ENCODE measurements around the gene ARMC7. TPM values are rescaled to one million over a fixed set of nuclear protein-coding genes. Genes with fewer than 3 reads are reported as not detected.
A peak's percentile ranks its signal among the peaks of the same experiment; 100 is the strongest.
"Not testable (repeated sequence)": the region's sequence is repeated elsewhere in the genome, so short reads cannot be mapped to it uniquely, and the experiment has no call there.

The ARMC7 gene
- total RNA-seq, 1 experiment from 2014 or later, result 43.2 TPM

DNA sequence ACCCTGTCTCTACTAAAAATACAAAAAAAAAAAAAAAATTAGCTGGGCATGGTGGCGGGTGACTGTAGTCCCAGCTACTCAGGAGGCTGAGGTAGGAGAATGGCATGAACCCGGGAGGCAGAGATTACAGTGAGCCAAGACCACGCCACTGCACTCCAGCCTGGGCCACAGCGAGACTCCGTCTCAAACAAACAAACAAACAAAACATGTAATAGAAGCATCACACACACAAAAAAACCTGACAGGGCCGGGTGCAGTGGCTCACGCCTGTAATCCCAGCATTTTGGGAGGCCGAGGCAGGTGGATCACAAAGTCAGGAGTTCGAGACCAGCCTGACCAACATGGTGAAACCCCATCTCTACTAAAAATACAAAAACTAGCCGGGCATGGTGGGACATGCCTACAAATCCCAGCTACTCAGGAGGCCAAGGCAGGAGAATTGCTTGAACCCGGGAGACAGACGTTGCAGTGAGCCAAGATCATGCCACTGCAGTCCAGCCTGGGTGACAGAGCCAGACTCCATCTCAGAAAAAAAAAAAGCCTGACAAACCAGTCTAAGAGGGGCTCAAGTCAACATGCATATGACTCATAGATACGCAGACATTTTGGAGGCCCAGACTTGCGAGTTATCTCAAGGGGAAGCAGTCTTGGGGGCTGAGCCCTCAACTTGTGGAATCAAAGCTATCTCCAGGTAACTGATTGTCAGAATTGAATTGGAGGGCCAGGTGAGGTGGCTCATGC lies 24.0 kb downstream of the ARMC7 start:
- peaks cover 15 to 45% of the 10 kb centered on the region in 2 experiments for H3K36me3 ChIP-seq (ENCODE audit: control insufficient read depth in 1 of 2, insufficient read depth in 2 of 2, low read length in 2 of 2)
- H3K4me3 ChIP-seq (replicated peaks in 1 of 2; ENCODE audit: low read depth in 1 of 2, low read length in 2 of 2); intact Hi-C loops (cut with micrococcal nuclease); H4K20me1 ChIP-seq (ENCODE audit: insufficient read depth); H3K9me2 ChIP-seq (ENCODE audit: insufficient read depth); DNase-seq (ENCODE audit: low read depth, low spot score); H2AFZ ChIP-seq (ENCODE audit: low read depth, low read length, poor library complexity, severe bottlenecking); H3K27me3 ChIP-seq (ENCODE audit: insufficient read depth, low read length); H3K9me3 ChIP-seq (ENCODE audit: control insufficient read depth in 1 of 2, insufficient read depth in 1 of 2, low read depth in 1 of 2, low read length in 2 of 2); BruUV-seq (replicated peaks); ATAC-seq: not testable (repeated sequence)
- peak; percentile 50 for TF ChIP-seq POLR2AphosphoS5 (IDR thresholded peaks at IDR 0.05; ENCODE audit: low read depth, low read length)
- H3K79me2 ChIP-seq (ENCODE audit: insufficient read depth, low read length), result peaks cover 50% of the 10 kb centered on the region
- H3K27ac ChIP-seq (ENCODE audit: low read depth, low read length), result peak overlapping the region; percentile 8
- H3K4me2 ChIP-seq (ENCODE audit: low read length), result peak overlapping the region; percentile 5
- ChIA-PET CTCF (interaction anchor here (1.1 to 4.9 kb wide), 3 partner anchors 18 to 68 kb away, joined by 3 to 50 read pairs (median 4); no protein-coding TSS in a partner anchor), POLR2A (interaction anchor here (0.6 to 1.8 kb wide), 5 partner anchors 9 to 136 kb away, joined by 3 to 6 read pairs (median 3); no protein-coding TSS in a partner anchor), RAD21 (ENCODE audit: low non-redundant PET in 1 of 2, low total read pairs in 2 of 2, uncharacterized antibody in 2 of 2, unreplicated experiment in 2 of 2) (interaction anchor here in 1 of 2 experiments (1.6 kb wide), 1 partner anchor 20 kb away, joined by 3 read pairs; no protein-coding TSS in a partner anchor)
- H3K9ac ChIP-seq (ENCODE audit: low read length), result peak overlapping the region; percentile 17; the same call in 1 of the 2 replicates
- H3K4me1 ChIP-seq (ENCODE audit: control insufficient read depth in 1 of 2, insufficient read depth in 2 of 2, low read length in 2 of 2), result peaks cover 23 to 55% of the 10 kb centered on the region in 2 experiments; a peak in 3 of 4 replicates

DNA sequence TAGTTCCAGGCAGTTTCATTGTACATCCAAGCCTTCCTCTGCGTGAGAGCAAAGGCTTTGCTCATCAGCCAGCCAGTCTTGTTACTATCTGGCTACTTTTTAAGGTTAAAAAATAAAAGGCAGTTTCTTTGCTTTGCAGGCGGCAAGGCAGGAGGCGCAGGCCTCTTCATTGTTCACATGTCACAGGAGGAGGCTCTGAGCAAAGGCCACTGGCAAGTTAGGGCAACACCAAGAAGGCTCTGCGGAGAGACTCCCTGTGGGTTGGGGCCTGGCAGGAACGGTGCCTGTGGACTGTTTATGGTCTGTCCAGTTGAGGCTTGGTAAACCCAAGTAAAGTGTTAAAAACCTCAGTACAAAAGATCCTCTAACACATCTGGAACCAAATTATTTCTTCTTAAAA lies 25.7 kb downstream of the ARMC7 start:
- no peak for TF ChIP-seq EZH2 (IDR thresholded peaks at IDR 0.05)
- TF ChIP-seq JUND (IDR thresholded peaks at IDR 0.05), result no peak
- TF ChIP-seq EZH2phosphoT487 (IDR thresholded peaks at IDR 0.05; ENCODE audit: borderline replicate concordance), result no peak
- TF ChIP-seq EGR1 (IDR thresholded peaks at IDR 0.05; ENCODE audit: low read depth), result no peak
- no peak for TF ChIP-seq TCF7L2 (IDR thresholded peaks at IDR 0.05; ENCODE audit: borderline replicate concordance, extremely low read depth, insufficient read depth, insufficient read length)
- TF ChIP-seq, protein P1, sequence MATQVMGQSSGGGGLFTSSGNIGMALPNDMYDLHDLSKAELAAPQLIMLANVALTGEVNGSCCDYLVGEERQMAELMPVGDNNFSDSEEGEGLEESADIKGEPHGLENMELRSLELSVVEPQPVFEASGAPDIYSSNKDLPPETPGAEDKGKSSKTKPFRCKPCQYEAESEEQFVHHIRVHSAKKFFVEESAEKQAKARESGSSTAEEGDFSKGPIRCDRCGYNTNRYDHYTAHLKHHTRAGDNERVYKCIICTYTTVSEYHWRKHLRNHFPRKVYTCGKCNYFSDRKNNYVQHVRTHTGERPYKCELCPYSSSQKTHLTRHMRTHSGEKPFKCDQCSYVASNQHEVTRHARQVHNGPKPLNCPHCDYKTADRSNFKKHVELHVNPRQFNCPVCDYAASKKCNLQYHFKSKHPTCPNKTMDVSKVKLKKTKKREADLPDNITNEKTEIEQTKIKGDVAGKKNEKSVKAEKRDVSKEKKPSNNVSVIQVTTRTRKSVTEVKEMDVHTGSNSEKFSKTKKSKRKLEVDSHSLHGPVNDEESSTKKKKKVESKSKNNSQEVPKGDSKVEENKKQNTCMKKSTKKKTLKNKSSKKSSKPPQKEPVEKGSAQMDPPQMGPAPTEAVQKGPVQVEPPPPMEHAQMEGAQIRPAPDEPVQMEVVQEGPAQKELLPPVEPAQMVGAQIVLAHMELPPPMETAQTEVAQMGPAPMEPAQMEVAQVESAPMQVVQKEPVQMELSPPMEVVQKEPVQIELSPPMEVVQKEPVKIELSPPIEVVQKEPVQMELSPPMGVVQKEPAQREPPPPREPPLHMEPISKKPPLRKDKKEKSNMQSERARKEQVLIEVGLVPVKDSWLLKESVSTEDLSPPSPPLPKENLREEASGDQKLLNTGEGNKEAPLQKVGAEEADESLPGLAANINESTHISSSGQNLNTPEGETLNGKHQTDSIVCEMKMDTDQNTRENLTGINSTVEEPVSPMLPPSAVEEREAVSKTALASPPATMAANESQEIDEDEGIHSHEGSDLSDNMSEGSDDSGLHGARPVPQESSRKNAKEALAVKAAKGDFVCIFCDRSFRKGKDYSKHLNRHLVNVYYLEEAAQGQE (IDR thresholded peaks at IDR 0.05; ENCODE audit: low read depth), result no peak
- TF ChIP-seq YY1 (IDR thresholded peaks at IDR 0.05; ENCODE audit: extremely low read depth, insufficient replicate concordance, low read depth, low read length), result no peak
- TF ChIP-seq FOSL1 (IDR thresholded peaks at IDR 0.05; ENCODE audit: low read depth), result no peak
- TF ChIP-seq CBX3 (IDR thresholded peaks at IDR 0.05; ENCODE audit: low read depth), result no peak
- TF ChIP-seq, protein P2, sequence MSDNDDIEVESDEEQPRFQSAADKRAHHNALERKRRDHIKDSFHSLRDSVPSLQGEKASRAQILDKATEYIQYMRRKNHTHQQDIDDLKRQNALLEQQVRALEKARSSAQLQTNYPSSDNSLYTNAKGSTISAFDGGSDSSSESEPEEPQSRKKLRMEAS (IDR thresholded peaks at IDR 0.05), result no peak
- no peak for TF ChIP-seq ZNF274 (IDR thresholded peaks at IDR 0.05; ENCODE audit: low read depth, low read length)
- no peak for TF ChIP-seq ELF1 (IDR thresholded peaks at IDR 0.05; ENCODE audit: borderline replicate concordance, low read depth)
- no peak for TF ChIP-seq POLR2AphosphoS5 (IDR thresholded peaks at IDR 0.05; ENCODE audit: low read depth, low read length)
- intact Hi-C loops (cut with micrococcal nuclease), result no loop called here

More for the DNA sequence above, 25.7 kb downstream of the ARMC7 start:
- no peak for ATAC-seq
- BruUV-seq (replicated peaks), result no TSS peak
- DNase-seq (ENCODE audit: low read depth, low spot score), result no peak
- Histone ChIP-seq H3K27me3 (ENCODE audit: insufficient read depth, low read length) (no peaks in the 10 kb centered on the region), H3K9me2 (ENCODE audit: insufficient read depth) (no peaks in the 10 kb centered on the region), H3K79me2 (ENCODE audit: insufficient read depth, low read length) (peaks cover 48% of the 10 kb centered on the region), H2AFZ (ENCODE audit: low read depth, low read length, poor library complexity, severe bottlenecking) (no peak overlapping the region), H3K9me3 (ENCODE audit: control insufficient read depth in 1 of 2, insufficient read depth in 1 of 2, low read depth in 1 of 2, low read length in 2 of 2) (no peaks in the 10 kb centered on the region), H3K36me3 (ENCODE audit: control insufficient read depth in 1 of 2, insufficient read depth in 2 of 2, low read length in 2 of 2) (peaks cover 28 to 44% of the 10 kb centered on the region in 2 experiments), H3K4me3 (replicated peaks in 1 of 2; ENCODE audit: low read depth in 1 of 2, low read length in 2 of 2) (no peak overlapping the region), H3K4me1 (ENCODE audit: control insufficient read depth in 1 of 2, insufficient read depth in 2 of 2, low read length in 2 of 2) (peaks cover 20 to 50% of the 10 kb centered on the region in 2 experiments; a peak in 3 of 4 replicates), H4K20me1 (ENCODE audit: insufficient read depth) (peaks cover 9% of the 10 kb centered on the region; the same call in 1 of the 2 replicates), H3K9ac (ENCODE audit: low read length) (no peak overlapping the region), H3K4me2 (ENCODE audit: low read length) (no peak overlapping the region), H3K27ac (ENCODE audit: low read depth, low read length) (peak overlapping the region; percentile 1; the same call in 1 of the 2 replicates)
- CTCF ChIA-PET, result no interaction called here
- POLR2A ChIA-PET, result interaction anchor here (1.2 kb wide), 1 partner anchor 10 kb away, joined by 3 read pairs; no protein-coding TSS in a partner anchor
- RAD21 ChIA-PET (ENCODE audit: low non-redundant PET in 1 of 2, low total read pairs in 2 of 2, uncharacterized antibody in 2 of 2, unreplicated experiment in 2 of 2), result no interaction called here

Measured in HCT116 (cell line).